Activated CD8-positive, alpha-beta memory T cell treated with anti-CD3 and anti-CD28 coated beads, Interleukin-2, amount 50 U/mL, for 24 hours (primary cell): ENCODE data around the gene TIMP1.

ENCODE experiments used
- DNase-seq: peaks from one replicate; pipeline ENCODE4 v3.0.0-alpha.2; 2020; ENCODE audit errors: extremely low read depth

Gene TIMP1

GRCh38 chrX:47634871-47635575 is 52.8 kb downstream of the TIMP1 start:
- no peak for DNase-seq
